H9 (cell line): ENCODE results near the gene IQGAP2. TPM values are rescaled to one million over a fixed set of nuclear protein-coding genes. Genes with fewer than 3 reads are reported as not detected.
A peak's percentile ranks its signal among the peaks of the same experiment; 100 is the strongest.

Experiments
- DNase-seq: peaks from one replicate; pipeline ENCODE4 v3.0.0-alpha.2; 2017
- H2AFZ ChIP-seq: one replicate; pipeline ENCODE4 v1.6.1; 2013; ENCODE audit warnings: mild to moderate bottlenecking, low read length, control low read depth, moderate library complexity
- H2AK5ac ChIP-seq: 2 replicates; pipeline ENCODE4 v1.6.1; 2013; ENCODE audit warnings: low read length, control low read depth, mixed read lengths; ENCODE audit not compliant: insufficient read length
- H2BK120ac ChIP-seq: one replicate; pipeline ENCODE4 v1.6.1; 2013; ENCODE audit warnings: low read depth, mild to moderate bottlenecking, low read length, control low read depth, inconsistent platforms; ENCODE audit not compliant: poor library complexity, severe bottlenecking
- H2BK12ac ChIP-seq: 2 replicates; pipeline ENCODE4 v1.6.1; 2013; ENCODE audit warnings: low read length, control low read depth, mixed read lengths, low read depth; ENCODE audit not compliant: insufficient read length
- H2BK15ac ChIP-seq: 2 replicates; pipeline ENCODE4 v1.6.1; 2013; ENCODE audit warnings: low read depth, low read length, control low read depth
- H2BK20ac ChIP-seq: one replicate; pipeline ENCODE4 v1.6.1; 2013; ENCODE audit warnings: low read depth, mild to moderate bottlenecking, low read length, control low read depth, inconsistent platforms; ENCODE audit not compliant: poor library complexity, severe bottlenecking
- H2BK5ac ChIP-seq: 2 replicates; pipeline ENCODE4 v1.6.1; 2013; ENCODE audit warnings: low read length, control low read depth, mixed read lengths; ENCODE audit not compliant: insufficient read length
- H3K14ac ChIP-seq: 2 replicates; pipeline ENCODE4 v1.6.1; 2013; ENCODE audit warnings: low read length, control low read depth; ENCODE audit not compliant: insufficient read depth
- H3K18ac ChIP-seq: 2 replicates; pipeline ENCODE4 v1.6.1; 2013; ENCODE audit warnings: low read depth, mild to moderate bottlenecking, mixed read lengths, low read length, control low read depth; ENCODE audit not compliant: insufficient read length
- H3K23ac ChIP-seq: 2 replicates; pipeline ENCODE4 v1.6.1; 2013; ENCODE audit warnings: low read length, control low read depth, mixed read lengths, low read depth; ENCODE audit not compliant: insufficient read length
- H3K23me2 ChIP-seq: 2 replicates; pipeline ENCODE4 v1.6.1; 2013; ENCODE audit warnings: low read depth, mild to moderate bottlenecking, mixed read lengths, low read length, control low read depth; ENCODE audit not compliant: insufficient read length, poor library complexity, severe bottlenecking
- H3K27ac ChIP-seq: 2 replicates; pipeline ENCODE4 v1.5.1; 2013; ENCODE audit warnings: low read length, control low read depth, mixed read lengths, low read depth; ENCODE audit not compliant: insufficient read length
- H3K27me3 ChIP-seq: 2 replicates; pipeline ENCODE4 v1.6.1; 2013; ENCODE audit warnings: low read length, control low read depth, inconsistent platforms; ENCODE audit not compliant: insufficient read depth
- H3K4ac ChIP-seq: 2 replicates; pipeline ENCODE4 v1.6.1; 2013; ENCODE audit warnings: low read depth, mild to moderate bottlenecking, control low read depth, inconsistent platforms, low read length, moderate library complexity
- H3K4me1 ChIP-seq: 2 replicates; pipeline ENCODE4 v1.6.1; 2013; ENCODE audit warnings: low read length, control low read depth, inconsistent platforms; ENCODE audit not compliant: insufficient read depth
- H3K4me2 ChIP-seq: 2 replicates; pipeline ENCODE4 v1.6.1; 2013; ENCODE audit warnings: low read length, control low read depth, mixed read lengths; ENCODE audit not compliant: insufficient read length, insufficient read depth
- H3K56ac ChIP-seq: 2 replicates; pipeline ENCODE4 v1.6.1; 2013; ENCODE audit warnings: low read depth, mild to moderate bottlenecking, mixed read lengths, low read length, control low read depth; ENCODE audit not compliant: insufficient read length
- H3K79me1 ChIP-seq: 2 replicates; pipeline ENCODE4 v1.6.1; 2013; ENCODE audit warnings: low read depth, mild to moderate bottlenecking, moderate library complexity, low read length, control low read depth, inconsistent platforms; ENCODE audit not compliant: insufficient read depth, poor library complexity, severe bottlenecking
- H3K79me2 ChIP-seq: 2 replicates; pipeline ENCODE4 v1.6.1; 2013; ENCODE audit warnings: low read length, control low read depth, inconsistent platforms; ENCODE audit not compliant: insufficient read depth
- H3K9ac ChIP-seq: 2 replicates; pipeline ENCODE4 v1.6.1; 2013; ENCODE audit warnings: low read length, control low read depth, mixed read lengths; ENCODE audit not compliant: insufficient read length; ENCODE audit errors: extremely low read depth
- H3K9me3 ChIP-seq: one replicate; pipeline ENCODE4 v1.6.1; 2013; ENCODE audit warnings: low read depth, low read length, inconsistent platforms; ENCODE audit not compliant: control insufficient read depth
- H3T11ph ChIP-seq: one replicate; pipeline ENCODE4 v1.6.1; 2013; ENCODE audit warnings: mild to moderate bottlenecking, low read length, control low read depth, inconsistent platforms
- H4K20me1 ChIP-seq: one replicate; pipeline ENCODE4 v1.6.1; 2013; ENCODE audit not compliant: control insufficient read depth, insufficient read length, insufficient read depth
- H4K5ac ChIP-seq: 2 replicates; pipeline ENCODE4 v1.6.1; 2013; ENCODE audit warnings: low read depth, mild to moderate bottlenecking, mixed read lengths, low read length, control low read depth; ENCODE audit not compliant: insufficient read length
- H4K8ac ChIP-seq: replicated peaks from 2 replicates; pipeline ENCODE4 v1.6.1; 2013; ENCODE audit warnings: low read length, control low read depth, mixed read lengths, low read depth; ENCODE audit not compliant: insufficient read length
- H4K91ac ChIP-seq: 2 replicates; pipeline ENCODE4 v1.6.1; 2013; ENCODE audit warnings: low read depth, mild to moderate bottlenecking, moderate library complexity, mixed read lengths, low read length, control low read depth; ENCODE audit not compliant: insufficient read length
- H3K27ac Mint-ChIP-seq, 3 experiments: 2 replicates in 2 of 3; 3 replicates in 1 of 3; pipeline ENCODE4 v1.8.0; 2020 to 2021; ENCODE audit warnings: mixed read lengths in 3 of 3, mild to moderate bottlenecking in 1 of 3, moderate library complexity in 1 of 3
- H3K27me3 Mint-ChIP-seq: 2 replicates; pipeline ENCODE4 v1.8.0; 2021; ENCODE audit warnings: low read depth, mild to moderate bottlenecking, moderate library complexity, mixed read lengths
- H3K36me3 Mint-ChIP-seq, 3 experiments: 2 replicates in 2 of 3; 3 replicates in 1 of 3; pipeline ENCODE4 v1.8.0; 2020 to 2021; ENCODE audit warnings: low read depth in 3 of 3, mixed read lengths in 3 of 3; ENCODE audit not compliant: insufficient read depth in 1 of 3
- H3K4me1 Mint-ChIP-seq, 2 experiments: 2 replicates each; pipeline ENCODE4 v1.8.0; 2020; ENCODE audit warnings: mixed read lengths in 2 of 2
- H3K4me3 Mint-ChIP-seq, 2 experiments: 2 replicates in 1 of 2; 3 replicates in 1 of 2; pipeline ENCODE4 v1.8.0; 2020 to 2021; ENCODE audit warnings: mild to moderate bottlenecking in 2 of 2, mixed read lengths in 2 of 2, moderate library complexity in 1 of 2
- H3K9me3 Mint-ChIP-seq, 2 experiments: 2 replicates in 1 of 2; 3 replicates in 1 of 2; pipeline ENCODE4 v1.8.0; 2020; ENCODE audit warnings: mild to moderate bottlenecking in 2 of 2, mixed read lengths in 2 of 2, moderate library complexity in 1 of 2
- WGBS: extraction: QIAGEN DNeasy Blood & Tissue Kit; methylation state at CpG from one replicate; pipeline ENCODE4 v1.1.7; 2013; ENCODE audit warnings: missing lambda C conversion rate, low lambda C conversion rate, mixed read lengths; ENCODE audit not compliant: insufficient read length; ENCODE audit errors: extremely low coverage; 5-methylcytosine and 5-hydroxymethylcytosine counted together
- total RNA-seq: library from RNA; stranded (reverse); gene quantifications from 2 replicates; pipeline ENCODE4 v1.2.1, GENCODE V29; 2021
- TF ChIP-seq, protein P1 (sequence below): fragments of 200-600 bp; sonication (generic); conservative IDR thresholded peaks from 3 replicates; pipeline ENCODE4 v1.8.0; 2021; ENCODE audit warnings: antibody characterized with exemption, mild to moderate bottlenecking

Gene IQGAP2
- total RNA-seq, 1 experiment from 2014 or later, result 22.5 TPM

DNA sequence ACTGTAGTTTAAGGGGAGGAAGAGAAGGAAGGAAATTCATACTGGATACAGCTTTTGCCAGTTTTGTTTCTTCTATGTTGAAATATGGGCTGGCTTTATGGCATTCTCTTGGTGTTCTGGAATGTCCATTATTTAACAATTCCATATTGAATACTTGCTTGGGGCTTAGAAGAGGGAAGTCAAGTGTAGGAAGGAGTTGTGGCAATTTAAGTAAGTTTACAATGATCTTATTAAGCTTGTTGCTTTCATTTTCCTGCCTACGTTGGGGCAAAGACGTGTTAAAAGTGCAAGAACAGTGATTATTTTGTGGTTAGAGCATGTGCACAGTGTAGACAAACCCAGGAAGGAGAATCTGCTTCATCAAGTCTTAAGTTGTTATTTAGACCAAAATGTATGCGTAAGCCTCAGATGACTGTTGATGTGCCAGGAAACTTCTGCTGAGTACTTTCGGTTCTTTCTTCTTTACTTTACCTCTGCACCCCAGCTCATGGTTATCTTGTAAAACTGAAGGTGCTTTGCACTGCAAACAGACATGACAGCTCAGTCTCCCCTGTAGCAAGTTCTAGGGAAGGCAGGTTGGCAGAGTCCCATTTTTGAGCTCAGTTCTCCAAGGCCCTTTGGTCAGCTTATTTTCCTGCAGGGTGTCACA lies 144.3 kb downstream of the IQGAP2 start:
- Mint-ChIP-seq H3K4me1 (peaks cover 11 to 20% of the 10 kb centered on the region in 2 experiments), H3K27ac (peak overlapping the region in 1 of 3 experiments; percentile 19; a peak in 1 of 7 replicates), H3K27me3 (no peaks in the 10 kb centered on the region), H3K36me3 (peaks cover 11 to 14% (median 11%) of the 10 kb centered on the region in 3 experiments; a peak in 6 of 7 replicates), H3K4me3 (no peak overlapping the region), H3K9me3 (peaks cover 14 to 16% of the 10 kb centered on the region in 2 experiments; a peak in 4 of 5 replicates)
- H3K18ac ChIP-seq, result no peak overlapping the region
- H3K4me1 ChIP-seq, result peaks cover 11% of the 10 kb centered on the region; the same call in 1 of the 2 replicates
- no peak overlapping the region for H3K9ac ChIP-seq
- no CpG with 5 or more reads among the region's 4 CpGs for WGBS
- H3K9me3 ChIP-seq, result no peaks in the 10 kb centered on the region
- no peak overlapping the region for H3K27ac ChIP-seq
- H3K79me1 ChIP-seq, result no peaks in the 10 kb centered on the region
- H2AK5ac ChIP-seq, result no peak overlapping the region
- no peak overlapping the region for H2BK12ac ChIP-seq
- no peak overlapping the region for H3K23ac ChIP-seq
- no peak overlapping the region for H4K5ac ChIP-seq
- DNase-seq, result no peak
- H4K8ac ChIP-seq, result no peak overlapping the region
- H2BK20ac ChIP-seq, result no peak overlapping the region
- peaks cover 4% of the 10 kb centered on the region for H3K23me2 ChIP-seq
- no peak overlapping the region for H2AFZ ChIP-seq
- TF ChIP-seq, protein P1, sequence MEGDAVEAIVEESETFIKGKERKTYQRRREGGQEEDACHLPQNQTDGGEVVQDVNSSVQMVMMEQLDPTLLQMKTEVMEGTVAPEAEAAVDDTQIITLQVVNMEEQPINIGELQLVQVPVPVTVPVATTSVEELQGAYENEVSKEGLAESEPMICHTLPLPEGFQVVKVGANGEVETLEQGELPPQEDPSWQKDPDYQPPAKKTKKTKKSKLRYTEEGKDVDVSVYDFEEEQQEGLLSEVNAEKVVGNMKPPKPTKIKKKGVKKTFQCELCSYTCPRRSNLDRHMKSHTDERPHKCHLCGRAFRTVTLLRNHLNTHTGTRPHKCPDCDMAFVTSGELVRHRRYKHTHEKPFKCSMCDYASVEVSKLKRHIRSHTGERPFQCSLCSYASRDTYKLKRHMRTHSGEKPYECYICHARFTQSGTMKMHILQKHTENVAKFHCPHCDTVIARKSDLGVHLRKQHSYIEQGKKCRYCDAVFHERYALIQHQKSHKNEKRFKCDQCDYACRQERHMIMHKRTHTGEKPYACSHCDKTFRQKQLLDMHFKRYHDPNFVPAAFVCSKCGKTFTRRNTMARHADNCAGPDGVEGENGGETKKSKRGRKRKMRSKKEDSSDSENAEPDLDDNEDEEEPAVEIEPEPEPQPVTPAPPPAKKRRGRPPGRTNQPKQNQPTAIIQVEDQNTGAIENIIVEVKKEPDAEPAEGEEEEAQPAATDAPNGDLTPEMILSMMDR, result no peak
- H3T11ph ChIP-seq, result no peak overlapping the region
- H4K20me1 ChIP-seq, result no peaks in the 10 kb centered on the region
- H3K4ac ChIP-seq, result no peak overlapping the region
- H3K4me2 ChIP-seq, result no peak overlapping the region
- no peak overlapping the region for H2BK5ac ChIP-seq
- H3K56ac ChIP-seq, result no peak overlapping the region
- no peaks in the 10 kb centered on the region for H3K27me3 ChIP-seq
- H2BK15ac ChIP-seq, result no peak overlapping the region
- no peak overlapping the region for H4K91ac ChIP-seq
- peaks cover 2% of the 10 kb centered on the region; the same call in 1 of the 2 replicates for H3K79me2 ChIP-seq
- no peak overlapping the region for H3K14ac ChIP-seq
- no peak overlapping the region for H2BK120ac ChIP-seq
